DND-41 (cell line): ENCODE measurements around the gene RASGEF1C.

ENCODE experiments used
- CTCF ChIP-seq: IDR thresholded peaks from 2 replicates; pipeline ENCODE4 v1.5.1; 2012; ENCODE audit warnings: borderline replicate concordance, low read length, moderate library complexity, mild to moderate bottlenecking; ENCODE audit not compliant: poor library complexity, severe bottlenecking; ENCODE audit errors: extremely low read depth
- EZH2 ChIP-seq: IDR thresholded peaks from 3 replicates; pipeline ENCODE4 v1.6.1; 2012; ENCODE audit warnings: borderline replicate concordance, low read depth, mild to moderate bottlenecking, moderate library complexity, low read length, inconsistent platforms; ENCODE audit not compliant: severe bottlenecking

GRCh38 chr5:180194410-180195345 lies 14.3 kb downstream of the RASGEF1C start:
- TF ChIP-seq CTCF (no peak), EZH2 (no peak)
